Left hindlimb (tissue), 1 donor: ENCODE data around the gene NIPAL4.

Source experiments
- DNase-seq: peaks from one replicate; pipeline ENCODE4 v3.0.0-alpha.2; 2018

Gene NIPAL4

DNA sequence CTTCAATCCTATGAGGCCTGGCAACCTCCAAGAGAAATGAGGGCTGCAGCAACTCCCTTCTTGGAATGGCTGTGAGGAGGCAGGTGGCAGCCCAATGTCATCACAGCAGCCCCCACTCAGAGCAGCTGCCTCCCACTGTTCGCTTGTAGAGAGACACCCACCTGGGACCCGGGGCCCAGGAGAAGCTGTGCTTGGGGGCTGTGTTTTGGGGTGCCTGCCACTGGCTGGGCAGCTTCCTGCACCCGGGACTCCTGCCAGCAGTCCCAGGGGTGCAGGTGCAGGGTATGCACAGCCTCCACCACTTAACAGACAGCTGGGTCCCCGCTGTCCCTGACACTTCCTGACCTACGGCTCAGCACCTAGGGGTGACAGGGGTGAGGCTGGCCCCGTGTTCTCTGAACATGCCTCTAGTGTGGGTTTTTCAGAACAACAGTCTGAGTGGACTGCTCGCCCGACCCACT, 26.2 kb downstream of the NIPAL4 start:
- no peak for DNase-seq

DNA sequence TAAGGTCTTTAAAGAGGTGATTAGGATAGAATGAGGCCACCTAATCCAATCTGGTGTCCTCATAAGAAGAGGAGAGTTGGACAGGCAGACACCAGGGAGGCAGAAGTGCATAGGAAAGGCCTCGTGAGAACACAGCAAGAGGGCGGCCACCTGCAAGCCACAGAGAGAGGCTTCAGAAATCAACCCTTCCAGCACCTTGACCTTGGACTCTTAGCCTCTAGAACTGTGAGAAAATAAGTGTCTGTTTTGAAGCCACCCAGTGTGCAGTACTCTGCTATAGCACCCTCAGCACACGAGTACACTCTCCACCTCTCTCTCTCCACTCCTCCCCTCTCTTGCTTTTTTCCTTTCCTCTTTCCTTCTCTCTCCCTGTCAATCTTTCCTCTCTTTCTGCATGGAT, 26.8 kb downstream of the NIPAL4 start:
- no peak for DNase-seq

DNA sequence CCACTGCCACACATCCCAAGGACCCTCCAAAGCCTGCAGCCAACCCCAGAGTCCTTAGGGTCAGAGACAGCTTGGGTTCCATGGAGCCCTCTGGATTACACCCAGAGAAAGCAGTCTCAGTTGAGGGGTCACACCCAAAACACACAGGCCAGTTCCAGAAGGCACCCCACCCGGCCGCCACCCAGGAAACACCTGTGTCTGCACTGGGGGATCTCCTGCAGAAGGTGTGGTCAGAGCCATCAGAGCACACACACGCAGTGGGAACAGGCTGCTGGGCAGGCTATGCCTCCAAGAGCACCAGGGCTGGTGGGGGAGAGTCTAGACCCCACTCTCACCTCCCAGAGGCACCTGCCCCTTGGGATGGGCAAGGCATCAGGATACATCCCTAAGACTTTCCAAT, 27.3 kb downstream of the NIPAL4 start:
- no peak for DNase-seq

DNA sequence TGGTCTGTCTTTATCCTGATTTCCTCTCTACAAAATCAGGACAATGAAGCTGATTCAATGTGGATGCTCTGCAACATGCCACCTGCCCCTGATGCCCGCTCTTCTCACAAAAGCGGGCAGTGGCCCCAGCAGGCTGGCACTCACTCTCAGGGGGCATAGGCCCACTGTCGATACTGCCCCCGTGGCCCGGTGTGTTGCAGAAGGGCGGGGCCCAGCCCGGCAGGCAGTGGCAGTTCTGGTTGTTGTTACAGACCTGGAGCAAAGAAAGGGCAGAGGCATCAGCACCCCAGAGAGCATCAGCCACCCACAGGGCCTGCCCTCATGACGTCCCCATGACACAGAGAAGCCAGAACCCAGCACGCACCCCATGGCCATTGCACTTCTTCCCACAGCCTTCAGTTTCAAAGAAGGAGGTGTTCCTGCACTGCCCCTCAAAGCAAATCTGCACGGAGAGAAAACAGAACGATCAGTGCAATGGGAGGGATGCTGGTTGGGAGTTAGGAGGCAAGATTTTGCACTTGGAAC, 31.5 kb downstream of the NIPAL4 start:
- no peak for DNase-seq

DNA sequence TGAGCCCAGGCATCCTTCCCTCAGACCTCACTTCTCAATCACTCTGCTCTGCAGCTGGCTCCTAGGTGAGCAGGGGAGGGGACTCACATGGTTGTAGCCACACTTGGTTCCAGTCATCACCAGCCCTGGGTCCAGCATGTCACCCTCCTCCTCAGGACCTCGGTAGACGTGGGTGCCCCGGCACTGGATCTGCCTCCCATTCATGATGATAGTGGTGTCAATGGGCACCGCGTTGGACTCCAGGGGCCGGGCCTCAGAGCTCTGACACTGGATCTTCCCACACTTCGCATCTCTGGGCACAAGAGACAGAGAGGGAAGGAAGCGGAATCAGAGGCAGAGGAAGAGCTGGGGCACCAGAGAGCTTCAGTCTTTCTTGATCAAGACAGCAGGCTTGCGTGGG, 32.9 kb downstream of the NIPAL4 start:
- DNase-seq, result no peak

DNA sequence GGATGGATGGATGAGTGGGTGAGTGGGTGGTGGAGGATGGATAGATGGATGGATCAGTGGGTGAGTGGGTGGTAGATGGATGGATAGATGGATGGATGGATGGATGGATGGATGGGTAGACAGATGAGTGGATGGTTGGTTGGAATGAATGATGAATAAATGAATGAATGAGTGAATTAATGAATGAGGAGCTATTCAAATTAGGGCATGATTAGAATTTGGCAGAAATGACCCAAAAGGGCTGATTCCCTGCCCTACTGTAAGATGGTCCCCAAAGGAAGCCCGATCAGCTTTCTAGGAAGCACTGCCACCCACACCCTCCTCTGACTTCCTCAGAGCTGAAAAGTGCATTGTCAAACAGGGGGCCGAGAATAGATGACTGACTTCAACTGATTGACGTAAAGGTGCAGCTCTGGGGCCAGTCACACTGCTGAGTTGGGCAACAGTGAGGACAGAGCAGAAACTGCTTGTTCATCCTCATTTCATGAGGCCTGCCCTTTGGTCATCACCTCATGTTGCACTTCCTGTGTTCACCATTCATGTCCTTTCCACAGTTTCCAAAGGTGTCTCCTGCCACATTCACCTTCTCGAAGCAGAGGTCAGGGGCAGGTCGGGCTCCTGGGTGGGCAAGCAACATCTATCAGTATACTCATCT, 34.3 kb downstream of the NIPAL4 start:
- no peak for DNase-seq

DNA sequence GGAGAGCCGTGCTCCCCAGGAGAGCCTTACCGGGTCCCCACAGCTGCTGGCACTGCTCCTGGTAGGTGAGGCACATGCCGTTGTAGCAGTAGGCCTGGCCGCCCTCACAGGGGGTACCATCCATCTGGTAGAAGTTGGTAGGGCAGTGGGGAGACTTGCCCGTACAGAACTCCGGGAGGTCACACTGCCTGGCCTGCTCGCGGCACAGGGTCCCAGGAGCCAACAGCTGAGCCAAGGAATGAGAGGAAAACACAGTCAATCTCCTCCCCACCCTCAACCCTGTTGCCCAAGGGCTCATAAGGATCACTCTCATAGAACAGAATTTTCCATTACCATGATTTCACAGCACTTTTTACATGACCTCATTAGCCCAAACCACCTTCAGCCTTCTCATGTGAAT, 36.9 kb downstream of the NIPAL4 start:
- DNase-seq, result no peak

DNA sequence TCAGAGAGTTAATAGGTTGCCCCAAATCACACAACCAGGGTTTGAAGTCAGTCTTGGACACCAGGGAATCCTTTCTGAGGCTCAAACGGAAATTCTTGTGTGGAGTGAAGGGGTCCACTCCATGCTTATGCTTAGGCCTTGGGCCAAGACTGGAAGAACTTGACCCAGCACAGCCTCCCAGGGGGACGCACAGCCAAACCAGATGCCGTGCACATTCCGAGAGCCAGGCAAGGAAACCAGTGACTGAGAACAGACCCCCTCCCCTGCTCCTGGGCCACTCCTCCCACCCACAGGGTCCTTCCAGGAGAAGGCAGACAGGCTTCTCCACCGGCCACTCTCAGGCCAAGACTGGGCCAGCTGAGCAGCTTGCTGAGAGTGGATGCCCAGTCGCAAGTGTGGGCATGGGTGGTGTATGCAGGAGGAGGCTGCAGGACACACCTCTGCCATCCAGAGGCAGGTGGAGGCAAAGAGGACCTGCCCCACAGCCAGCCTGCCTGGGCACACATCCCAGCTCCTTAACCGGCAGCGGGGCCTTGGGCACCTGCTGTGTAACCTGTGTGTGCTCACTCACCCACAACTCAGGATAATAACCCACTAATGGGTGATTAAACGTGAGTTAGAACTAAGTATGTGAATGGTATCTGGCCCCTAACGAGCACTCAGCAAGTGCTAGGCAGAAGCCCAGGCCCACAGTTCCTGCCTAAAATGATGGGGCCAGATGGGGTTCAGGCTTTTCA, 38.0 kb downstream of the NIPAL4 start:
- DNase-seq, result no peak

DNA sequence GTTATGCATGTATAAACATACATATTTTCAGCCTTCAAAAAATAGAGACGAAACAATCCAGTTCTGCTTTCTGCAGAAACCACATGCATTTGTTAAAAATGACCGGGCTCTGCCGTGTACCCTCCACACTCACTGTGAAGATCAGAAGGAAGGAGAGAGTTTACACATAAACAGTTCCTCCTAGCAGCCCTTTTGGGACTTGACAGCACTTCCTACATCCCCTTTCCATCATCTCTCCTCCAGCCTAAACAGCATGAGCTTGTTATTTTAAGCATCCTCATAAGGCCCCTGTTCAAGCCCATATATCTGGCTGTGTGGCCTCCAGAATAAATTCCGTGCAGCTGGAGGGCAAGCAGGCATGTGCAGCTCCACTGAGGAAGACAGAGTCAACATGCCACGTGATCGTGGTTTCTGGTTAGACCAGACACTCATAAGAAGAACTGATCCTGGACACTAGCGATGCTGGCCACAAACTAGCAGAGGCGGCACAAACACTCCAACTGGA, 42.2 kb downstream of the NIPAL4 start:
- no peak for DNase-seq

DNA sequence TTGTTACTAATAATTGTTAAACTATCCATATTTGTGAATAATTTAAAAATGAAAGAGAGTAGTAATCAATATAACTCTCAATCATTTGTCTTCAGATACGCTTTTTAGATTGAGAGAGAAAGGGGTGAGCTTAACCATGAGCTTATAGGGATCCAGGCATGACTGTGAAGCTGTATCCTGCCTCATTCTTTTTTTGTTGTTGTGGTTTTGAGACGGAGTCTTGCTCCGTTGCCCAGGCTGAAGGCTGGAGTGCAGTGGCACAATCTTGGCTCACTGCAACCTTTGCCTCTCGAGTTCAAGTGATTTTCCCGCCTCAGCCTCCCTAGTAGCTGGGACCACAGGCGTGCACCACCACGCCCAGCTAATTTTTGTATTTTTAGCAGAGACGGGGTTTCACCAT, 44.0 kb downstream of the NIPAL4 start:
- no peak for DNase-seq

DNA sequence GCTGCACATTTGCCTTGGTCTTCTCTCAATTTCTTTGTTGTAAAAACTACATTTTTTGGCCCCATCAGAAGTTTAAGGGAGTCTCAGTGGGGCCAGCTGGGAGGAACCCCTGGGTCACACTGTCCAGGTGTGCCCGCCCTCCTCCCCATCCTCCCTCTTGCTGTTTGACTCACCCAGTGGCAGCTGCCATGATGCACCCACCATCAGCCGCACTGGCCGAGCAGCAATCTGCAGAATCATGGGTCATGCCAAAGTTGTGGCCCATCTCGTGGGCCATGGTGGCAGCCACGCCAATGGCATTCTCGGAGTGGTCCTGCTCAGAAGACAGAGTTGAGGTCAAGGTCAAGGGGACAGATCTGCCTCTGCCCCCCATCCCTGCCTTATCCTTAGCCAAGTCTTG, 45.5 kb downstream of the NIPAL4 start:
- no peak for DNase-seq

DNA sequence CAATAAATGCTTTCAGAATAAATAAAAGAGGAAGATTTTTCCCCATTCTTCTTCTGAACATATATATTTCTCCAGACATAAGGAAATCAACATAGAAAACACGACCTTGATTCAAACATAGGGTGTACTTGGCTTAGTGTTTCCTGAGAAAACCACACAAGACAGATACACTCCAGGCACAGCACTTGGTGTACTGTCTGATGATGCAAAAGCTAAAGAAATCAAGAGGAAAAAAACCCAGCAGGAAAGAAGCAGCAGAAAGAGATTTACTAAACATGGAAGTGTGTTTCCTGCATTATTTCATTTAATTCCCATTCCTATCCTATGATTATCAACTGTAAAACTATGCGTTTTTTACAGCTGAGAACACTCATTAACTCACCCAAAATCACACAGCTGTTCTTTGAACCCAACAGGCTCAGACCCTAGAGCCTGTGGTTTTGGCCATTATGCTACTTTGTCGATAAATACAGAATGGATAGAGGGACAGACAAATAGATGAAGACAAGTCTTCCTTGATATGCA, 46.1 kb downstream of the NIPAL4 start:
- DNase-seq, result no peak

DNA sequence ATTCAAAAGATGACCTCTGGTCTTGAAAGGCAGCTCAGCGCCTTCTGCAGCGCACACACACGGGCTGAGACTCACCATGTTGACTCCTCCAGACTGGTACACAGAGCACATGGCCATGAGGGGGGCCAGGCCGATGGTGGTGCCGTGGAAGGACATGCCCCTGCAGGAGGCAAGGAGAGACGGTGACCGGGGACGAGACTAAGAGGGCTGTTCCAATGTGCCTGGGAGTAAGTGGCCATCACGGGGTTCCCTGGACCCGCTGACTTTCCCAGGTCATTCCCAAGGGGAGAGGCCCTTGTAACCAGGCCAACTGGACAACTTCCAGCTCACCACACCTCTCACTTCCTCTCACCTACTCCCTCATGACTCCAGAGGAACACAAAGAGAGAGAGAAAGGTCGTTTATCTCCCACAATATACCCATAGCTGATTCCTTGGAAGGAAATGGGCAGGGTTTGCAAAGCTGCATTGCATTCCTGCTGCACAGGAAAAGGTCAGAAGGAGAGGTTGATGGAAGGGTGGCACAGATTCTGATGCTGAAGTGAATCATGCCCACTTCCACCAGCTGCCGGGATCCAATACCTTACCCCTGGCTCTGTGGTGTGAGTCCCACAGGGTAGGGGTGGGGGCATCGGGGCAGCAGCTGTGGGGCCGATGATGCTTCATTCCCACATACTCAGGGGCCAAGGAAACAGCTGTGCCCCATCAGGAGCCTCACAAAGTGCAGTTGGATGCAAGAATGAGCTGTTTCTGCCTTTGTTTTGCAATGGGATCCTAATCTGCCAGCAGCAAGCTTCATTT, 47.2 kb downstream of the NIPAL4 start:
- peak; percentile 51 for DNase-seq

DNA sequence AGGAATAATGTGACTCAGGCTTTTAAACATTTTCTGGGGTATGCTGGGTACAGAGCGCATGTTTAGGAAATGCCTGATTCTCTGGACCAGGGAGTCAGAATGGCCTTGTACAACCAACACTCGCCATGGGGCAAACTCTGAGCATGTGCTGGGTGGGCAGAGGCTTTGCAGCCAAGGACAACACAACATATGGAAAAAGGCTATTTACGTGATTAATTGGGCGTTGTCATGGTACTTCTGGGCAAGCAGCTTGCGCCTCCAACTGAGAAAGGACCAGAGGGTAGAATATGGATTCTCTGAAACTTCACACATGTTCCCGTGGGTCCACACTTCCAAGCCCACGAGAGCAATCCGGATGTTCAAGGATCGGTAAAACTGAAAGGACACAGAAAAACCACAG, 49.1 kb downstream of the NIPAL4 start:
- DNase-seq, result no peak

DNA sequence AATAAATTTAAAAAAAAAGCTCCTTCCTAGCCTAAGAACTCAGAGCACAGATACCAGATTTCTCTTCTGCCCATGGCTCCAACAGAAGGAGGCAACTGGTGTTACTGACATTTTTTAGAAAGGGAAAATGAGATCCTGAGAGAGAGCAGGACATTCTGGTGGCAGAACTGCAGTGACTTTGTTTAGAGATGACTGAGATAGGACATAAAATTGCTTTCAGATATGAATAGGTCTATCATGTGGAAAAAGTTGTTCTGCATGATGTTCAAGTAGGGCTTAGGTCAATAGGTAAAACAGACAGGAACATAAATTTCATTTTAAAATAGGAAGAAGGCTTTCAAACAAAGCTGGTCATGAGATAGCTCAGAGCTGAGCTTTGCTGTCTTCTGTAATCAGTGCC, 49.6 kb downstream of the NIPAL4 start:
- DNase-seq, result no peak

DNA sequence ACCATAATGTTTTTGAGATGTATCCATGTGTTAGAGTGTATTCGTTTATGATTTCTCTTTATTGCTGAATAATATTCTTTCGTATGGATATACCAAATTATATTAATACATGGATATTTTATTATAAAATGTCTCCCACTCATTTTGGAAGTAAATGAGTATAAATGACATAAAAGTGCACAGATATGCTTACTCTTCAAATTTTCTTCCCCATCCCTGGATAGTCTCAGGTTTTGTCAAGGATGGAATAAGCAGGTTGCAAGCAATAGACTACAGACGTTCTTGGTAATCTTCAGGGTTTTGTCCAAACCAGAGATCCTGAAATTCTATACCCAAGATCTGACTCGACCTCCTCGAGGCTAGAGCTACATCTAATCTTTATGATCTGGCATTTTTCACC, 50.7 kb downstream of the NIPAL4 start:
- no peak for DNase-seq

DNA sequence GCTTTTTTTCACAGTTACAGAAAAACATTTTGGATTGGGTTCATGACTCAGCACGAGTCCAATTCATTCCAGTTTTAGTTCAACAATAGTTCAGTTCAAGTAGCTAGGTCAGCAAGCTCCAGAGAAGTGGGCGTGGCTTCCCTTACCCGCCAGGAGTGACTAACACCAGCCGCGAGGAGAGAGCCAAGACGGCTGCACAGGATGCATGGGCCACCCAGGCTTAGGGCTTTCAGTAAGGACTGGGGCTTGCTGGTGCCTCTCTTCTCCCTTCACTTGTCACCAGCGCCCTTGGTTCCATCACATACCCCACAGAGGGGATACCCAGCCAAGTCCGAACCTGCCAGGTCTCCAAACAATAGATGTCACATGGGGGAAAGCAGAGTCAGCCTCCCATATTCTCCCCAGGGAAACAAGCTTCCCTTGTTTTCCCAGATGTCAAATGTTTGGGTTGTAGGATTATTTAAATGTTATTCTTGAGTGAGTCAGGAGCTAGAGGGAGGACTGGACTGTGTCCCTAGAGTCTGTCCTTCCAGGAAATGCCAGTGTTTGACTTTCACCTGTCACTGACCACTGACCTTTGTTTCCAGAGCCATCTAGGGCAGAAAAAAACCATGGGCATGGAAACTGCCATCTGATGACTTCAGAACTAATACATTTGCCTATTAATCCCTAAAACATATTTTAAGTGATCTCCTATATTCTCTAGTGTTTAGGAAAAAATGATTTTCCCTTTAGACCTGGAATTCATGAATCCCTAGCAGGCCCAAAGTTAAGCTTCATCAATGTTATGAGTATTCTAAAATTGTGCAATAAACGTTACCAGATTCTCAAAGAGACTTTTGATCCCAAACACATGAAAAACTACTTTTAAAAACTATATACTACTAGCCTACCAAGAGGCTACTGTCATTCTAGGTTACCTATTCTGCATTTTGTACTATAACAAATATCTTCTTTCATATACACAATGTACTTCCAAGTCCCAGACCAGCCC, 51.9 kb downstream of the NIPAL4 start:
- peak; percentile 83 for DNase-seq

DNA sequence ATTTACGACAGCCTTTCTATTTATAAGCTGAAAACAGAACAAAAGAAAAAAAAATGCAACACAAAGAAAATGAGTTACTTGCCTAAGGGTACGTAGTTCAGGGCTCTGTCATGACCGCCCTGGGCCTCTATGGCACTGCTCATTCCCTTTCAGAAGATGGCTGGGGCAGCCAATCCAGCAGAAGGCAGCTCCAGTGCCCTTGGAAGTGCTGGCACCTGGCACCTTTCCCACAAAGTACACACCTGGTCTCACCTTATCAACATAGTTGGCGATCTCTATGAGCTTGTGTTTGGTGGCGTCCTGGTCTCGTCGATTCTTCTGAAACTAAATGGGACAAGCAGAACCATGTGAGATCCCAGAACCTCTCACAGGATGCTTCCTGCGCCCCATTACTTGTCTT, 53.2 kb downstream of the NIPAL4 start:
- DNase-seq, result no peak

DNA sequence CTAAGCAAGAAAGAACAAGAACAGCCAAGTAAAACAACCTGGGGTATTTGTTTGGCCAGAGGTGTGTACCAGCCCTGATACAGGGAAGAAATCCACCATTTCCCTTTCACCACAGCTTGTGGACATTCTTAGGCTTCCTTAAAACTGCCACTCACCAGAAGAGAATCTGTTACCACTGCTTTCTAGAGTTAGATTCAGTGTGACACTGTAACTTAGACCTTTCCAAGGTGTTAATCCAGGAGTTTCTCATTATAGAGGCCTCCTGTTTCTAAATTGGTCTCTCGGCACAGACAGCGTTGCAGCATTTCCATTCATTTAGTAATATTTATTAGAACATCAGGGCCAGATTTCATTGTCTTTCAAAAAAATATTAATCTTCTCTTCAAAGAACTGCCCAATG, 55.0 kb downstream of the NIPAL4 start:
- no peak for DNase-seq

DNA sequence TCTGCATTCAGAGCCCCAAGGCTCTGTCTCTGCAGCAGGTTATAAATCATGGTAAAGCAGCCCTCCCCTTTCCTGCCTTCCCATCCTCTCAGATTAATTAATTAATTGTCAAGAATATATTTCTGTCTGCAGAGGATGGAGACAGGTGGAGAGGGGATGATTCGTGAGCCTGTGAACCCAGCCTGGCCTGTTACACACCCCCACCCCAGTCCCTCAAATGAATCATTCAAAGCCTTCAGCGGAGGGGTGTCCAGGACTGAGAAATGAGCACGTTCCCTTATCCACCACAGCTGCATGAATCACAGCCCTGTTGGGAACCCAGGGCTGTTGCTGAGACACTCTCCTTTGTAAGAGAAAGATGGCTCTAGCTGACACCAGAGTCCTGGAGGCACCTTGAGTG, 56.0 kb downstream of the NIPAL4 start:
- DNase-seq, result no peak

DNA sequence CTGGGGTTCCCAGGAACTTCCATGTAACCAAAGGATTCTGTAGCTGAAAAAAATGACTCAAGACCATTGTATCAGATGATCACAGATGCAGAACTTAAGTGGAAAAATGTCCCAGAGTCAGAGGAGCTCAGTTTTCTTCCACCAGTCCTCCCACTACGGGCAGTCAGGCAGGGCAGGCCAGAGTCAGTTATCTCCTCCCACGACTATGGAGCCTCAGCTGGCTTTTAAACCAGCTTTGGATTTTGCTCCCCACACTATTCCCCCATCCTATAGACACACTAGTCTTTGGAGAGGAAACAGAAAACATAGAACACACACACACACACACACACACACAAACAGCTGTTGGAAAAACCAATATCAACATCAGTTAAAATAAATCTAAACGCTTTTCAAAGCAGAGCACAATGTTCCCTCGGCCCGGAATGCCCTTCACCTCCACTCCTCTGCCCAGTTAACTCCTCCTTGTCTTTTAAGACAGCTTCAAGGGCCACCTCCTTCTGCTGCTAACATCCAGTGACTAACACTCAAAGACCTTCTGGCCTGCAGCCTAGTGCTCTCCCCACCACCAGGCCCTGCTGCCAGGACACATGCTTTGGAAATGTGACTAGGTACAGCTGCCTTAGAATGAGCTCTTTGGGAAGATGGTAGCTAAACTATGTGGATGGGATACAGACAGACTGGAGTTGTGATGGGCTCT, 56.8 kb downstream of the NIPAL4 start:
- no peak for DNase-seq
